Neural progenitor cell (in vitro differentiated cells): Measurements from ENCODE around the gene MAD1L1. TPM values are rescaled to one million over a fixed set of nuclear protein-coding genes. Genes with fewer than 3 reads are reported as not detected.

ENCODE experiments used
- DNase-seq: peaks from one replicate; pipeline ENCODE4 v3.0.0-alpha.2; 2016; ENCODE audit warnings: low spot score
- H2AFZ ChIP-seq: fragments of 200-600 bp; sonication (generic); replicated peaks from 2 replicates; pipeline ENCODE4 v1.6.1; 2016; ENCODE audit warnings: antibody characterized with exemption
- H3F3A ChIP-seq: fragments of 200-600 bp; sonication (generic); 2 replicates; pipeline ENCODE4 v1.6.1; 2016; ENCODE audit warnings: antibody characterized with exemption, low read depth
- H3K27ac ChIP-seq: fragments of 200-600 bp; sonication (generic); 2 replicates; pipeline ENCODE4 v1.5.1; 2016; ENCODE audit warnings: mild to moderate bottlenecking
- H3K27me3 ChIP-seq: fragments of 200-600 bp; sonication (generic); 2 replicates; pipeline ENCODE4 v1.6.1; 2016; ENCODE audit warnings: mild to moderate bottlenecking, moderate library complexity
- H3K36me3 ChIP-seq: fragments of 200-600 bp; sonication (generic); 2 replicates; pipeline ENCODE4 v1.5.1; 2016
- H3K4me1 ChIP-seq: fragments of 200-600 bp; sonication (generic); 2 replicates; pipeline ENCODE4 v1.6.1; 2016; ENCODE audit warnings: mixed run types
- H3K4me2 ChIP-seq: fragments of 200-600 bp; sonication (generic); 2 replicates; pipeline ENCODE4 v1.6.1; 2016
- H3K4me3 ChIP-seq: fragments of 200-600 bp; sonication (generic); 2 replicates; pipeline ENCODE4 v1.5.1; 2016
- H3K79me2 ChIP-seq: fragments of 200-600 bp; sonication (generic); 2 replicates; pipeline ENCODE4 v1.6.1; 2016; ENCODE audit warnings: low read depth
- H3K9ac ChIP-seq: fragments of 200-600 bp; sonication (generic); 2 replicates; pipeline ENCODE4 v1.6.1; 2016
- H3K9me3 ChIP-seq: fragments of 200-600 bp; sonication (generic); 2 replicates; pipeline ENCODE4 v1.5.1; 2016; ENCODE audit warnings: low read depth
- H4K20me1 ChIP-seq: fragments of 200-600 bp; sonication (generic); 2 replicates; pipeline ENCODE4 v1.6.1; 2016; ENCODE audit warnings: low read depth
- H3K27ac Mint-ChIP-seq: 3 replicates; pipeline ENCODE4 v1.8.0; 2021; ENCODE audit warnings: mixed read lengths
- H3K27me3 Mint-ChIP-seq: 2 replicates; pipeline ENCODE4 v1.8.0; 2022; ENCODE audit warnings: low read depth, mild to moderate bottlenecking, inconsistent platforms, moderate library complexity, mixed read lengths; ENCODE audit not compliant: insufficient read depth
- H3K36me3 Mint-ChIP-seq: 3 replicates; pipeline ENCODE4 v1.8.0; 2021; ENCODE audit warnings: mixed read lengths
- H3K4me1 Mint-ChIP-seq: 3 replicates; pipeline ENCODE4 v1.8.0; 2021; ENCODE audit warnings: mixed read lengths
- H3K4me3 Mint-ChIP-seq: 3 replicates; pipeline ENCODE4 v1.8.0; 2021; ENCODE audit warnings: mild to moderate bottlenecking, moderate library complexity, mixed read lengths
- H3K9me3 Mint-ChIP-seq: 3 replicates; pipeline ENCODE4 v1.8.0; 2020; ENCODE audit warnings: mixed read lengths
- EZH2 ChIP-seq: fragments of 200-600 bp; sonication (generic); IDR thresholded peaks from 2 replicates; pipeline ENCODE4 v1.6.1; 2017; ENCODE audit warnings: antibody characterized with exemption, mild to moderate bottlenecking, moderate library complexity
- EZH2phosphoT487 ChIP-seq: fragments of 200-600 bp; sonication (generic); IDR thresholded peaks from 2 replicates; pipeline ENCODE4 v1.6.1; 2017; ENCODE audit warnings: antibody characterized with exemption
- total RNA-seq: library from RNA; depleted of rRNA; stranded (reverse); fragments of >200 nt; gene quantifications from 2 replicates; pipeline ENCODE4 v1.2.3, GENCODE V29; 2015; ENCODE audit warnings: low replicate concordance
- TF ChIP-seq, protein P1 (sequence below): fragments of 200-600 bp; sonication (generic); IDR thresholded peaks from 2 replicates; pipeline ENCODE4 v1.5.1; 2017; ENCODE audit warnings: antibody characterized with exemption, mild to moderate bottlenecking

Gene MAD1L1
- total RNA-seq, 1 donor from 2014 or later = 23.7 TPM

DNA sequence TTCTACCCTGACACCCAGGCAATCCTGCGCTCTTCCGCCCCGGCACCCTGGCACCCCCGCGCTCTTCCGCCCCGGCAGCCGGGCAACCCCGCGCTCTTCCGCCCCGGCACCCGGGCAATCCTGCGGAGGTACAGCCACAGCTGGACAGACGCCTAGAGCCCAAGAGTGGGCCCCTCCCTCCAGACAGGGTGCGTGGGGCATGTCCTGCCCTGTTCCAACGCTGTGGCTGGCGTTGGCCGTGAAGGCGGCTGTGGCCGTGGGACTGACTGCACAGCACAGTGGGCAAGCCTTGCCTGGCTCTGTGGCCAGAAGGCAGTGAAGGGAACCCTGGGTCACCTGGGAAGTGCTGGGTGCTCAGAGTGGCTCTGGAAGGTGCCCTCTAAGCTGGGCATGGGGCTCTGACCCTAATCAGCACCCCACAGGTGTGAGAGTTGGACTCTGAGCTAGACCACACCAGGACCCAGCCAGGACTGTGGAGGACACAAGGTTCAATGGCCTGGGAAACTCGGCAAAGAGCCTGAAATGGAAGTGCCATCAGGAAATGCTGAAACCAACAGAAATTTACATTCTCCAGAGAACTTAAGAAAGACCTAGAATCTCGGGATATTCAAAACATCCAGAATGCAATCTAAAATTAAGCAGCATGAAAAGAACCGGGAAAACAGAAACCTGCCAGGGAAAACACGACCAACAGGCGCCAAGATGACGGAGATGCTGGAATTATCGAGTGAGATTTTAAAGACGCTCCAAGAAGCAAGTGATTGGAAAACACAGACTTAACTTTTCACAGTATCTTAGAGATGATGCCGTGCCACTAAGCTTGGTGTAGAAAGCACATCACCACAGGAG, 309.1 kb downstream of the MAD1L1 start:
- H3K36me3 Mint-ChIP-seq = no peaks in the 10 kb centered on the region
- Histone ChIP-seq H4K20me1 (no peaks in the 10 kb centered on the region), H3K9ac (no peak overlapping the region), H3K4me1 (no peaks in the 10 kb centered on the region), H3K4me2 (no peak overlapping the region), H3K36me3 (no peaks in the 10 kb centered on the region), H3K27me3 (no peaks in the 10 kb centered on the region), H3K9me3 (no peaks in the 10 kb centered on the region), H3K27ac (no peak overlapping the region), H2AFZ (no peak overlapping the region), H3K79me2 (no peaks in the 10 kb centered on the region), H3K4me3 (no peak overlapping the region), H3F3A (no peaks in the 10 kb centered on the region)
- no peak overlapping the region for H3K27ac Mint-ChIP-seq
- no peaks in the 10 kb centered on the region for H3K9me3 Mint-ChIP-seq
- TF ChIP-seq, protein P1, sequence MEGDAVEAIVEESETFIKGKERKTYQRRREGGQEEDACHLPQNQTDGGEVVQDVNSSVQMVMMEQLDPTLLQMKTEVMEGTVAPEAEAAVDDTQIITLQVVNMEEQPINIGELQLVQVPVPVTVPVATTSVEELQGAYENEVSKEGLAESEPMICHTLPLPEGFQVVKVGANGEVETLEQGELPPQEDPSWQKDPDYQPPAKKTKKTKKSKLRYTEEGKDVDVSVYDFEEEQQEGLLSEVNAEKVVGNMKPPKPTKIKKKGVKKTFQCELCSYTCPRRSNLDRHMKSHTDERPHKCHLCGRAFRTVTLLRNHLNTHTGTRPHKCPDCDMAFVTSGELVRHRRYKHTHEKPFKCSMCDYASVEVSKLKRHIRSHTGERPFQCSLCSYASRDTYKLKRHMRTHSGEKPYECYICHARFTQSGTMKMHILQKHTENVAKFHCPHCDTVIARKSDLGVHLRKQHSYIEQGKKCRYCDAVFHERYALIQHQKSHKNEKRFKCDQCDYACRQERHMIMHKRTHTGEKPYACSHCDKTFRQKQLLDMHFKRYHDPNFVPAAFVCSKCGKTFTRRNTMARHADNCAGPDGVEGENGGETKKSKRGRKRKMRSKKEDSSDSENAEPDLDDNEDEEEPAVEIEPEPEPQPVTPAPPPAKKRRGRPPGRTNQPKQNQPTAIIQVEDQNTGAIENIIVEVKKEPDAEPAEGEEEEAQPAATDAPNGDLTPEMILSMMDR = no peak
- TF ChIP-seq EZH2phosphoT487 = no peak
- TF ChIP-seq EZH2 = no peak
- peaks cover 3% of the 10 kb centered on the region for H3K27me3 Mint-ChIP-seq
- no peak for DNase-seq
- no peak overlapping the region for H3K4me3 Mint-ChIP-seq
- H3K4me1 Mint-ChIP-seq = peaks cover 11% of the 10 kb centered on the region

DNA sequence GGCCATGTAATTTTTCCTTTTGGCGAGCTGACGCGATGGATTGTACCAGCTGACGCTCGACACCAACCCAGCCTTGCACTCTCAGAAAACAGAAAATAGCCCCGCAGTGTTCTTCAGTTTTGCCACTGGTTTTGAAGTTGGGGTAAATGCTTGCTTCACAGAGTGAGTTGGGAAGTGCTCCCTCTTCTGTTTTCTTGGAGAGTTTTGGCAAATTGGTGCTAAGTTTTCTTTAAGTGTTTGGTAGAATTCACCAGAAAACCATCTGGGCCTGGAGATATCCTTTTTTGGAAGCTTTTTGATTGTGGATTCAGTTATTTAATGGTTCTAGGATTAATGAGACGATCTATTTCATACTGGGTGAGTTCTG, 309.9 kb downstream of the MAD1L1 start:
- TF ChIP-seq EZH2phosphoT487 (no peak), EZH2 (no peak)
- TF ChIP-seq, protein P1 = peak; percentile 15
- Histone ChIP-seq H4K20me1 (no peaks in the 10 kb centered on the region), H3K4me2 (no peak overlapping the region), H3K9me3 (no peaks in the 10 kb centered on the region), H3K9ac (no peak overlapping the region), H2AFZ (no peak overlapping the region), H3K27me3 (no peaks in the 10 kb centered on the region), H3K36me3 (no peaks in the 10 kb centered on the region), H3K79me2 (no peaks in the 10 kb centered on the region), H3K27ac (no peak overlapping the region), H3F3A (no peaks in the 10 kb centered on the region), H3K4me3 (no peak overlapping the region), H3K4me1 (no peaks in the 10 kb centered on the region)
- H3K36me3 Mint-ChIP-seq = no peaks in the 10 kb centered on the region
- H3K9me3 Mint-ChIP-seq = no peaks in the 10 kb centered on the region
- no peak overlapping the region for H3K27ac Mint-ChIP-seq
- peaks cover 3% of the 10 kb centered on the region for H3K27me3 Mint-ChIP-seq
- peaks cover 11% of the 10 kb centered on the region for H3K4me1 Mint-ChIP-seq
- no peak overlapping the region for H3K4me3 Mint-ChIP-seq
- DNase-seq = no peak

DNA sequence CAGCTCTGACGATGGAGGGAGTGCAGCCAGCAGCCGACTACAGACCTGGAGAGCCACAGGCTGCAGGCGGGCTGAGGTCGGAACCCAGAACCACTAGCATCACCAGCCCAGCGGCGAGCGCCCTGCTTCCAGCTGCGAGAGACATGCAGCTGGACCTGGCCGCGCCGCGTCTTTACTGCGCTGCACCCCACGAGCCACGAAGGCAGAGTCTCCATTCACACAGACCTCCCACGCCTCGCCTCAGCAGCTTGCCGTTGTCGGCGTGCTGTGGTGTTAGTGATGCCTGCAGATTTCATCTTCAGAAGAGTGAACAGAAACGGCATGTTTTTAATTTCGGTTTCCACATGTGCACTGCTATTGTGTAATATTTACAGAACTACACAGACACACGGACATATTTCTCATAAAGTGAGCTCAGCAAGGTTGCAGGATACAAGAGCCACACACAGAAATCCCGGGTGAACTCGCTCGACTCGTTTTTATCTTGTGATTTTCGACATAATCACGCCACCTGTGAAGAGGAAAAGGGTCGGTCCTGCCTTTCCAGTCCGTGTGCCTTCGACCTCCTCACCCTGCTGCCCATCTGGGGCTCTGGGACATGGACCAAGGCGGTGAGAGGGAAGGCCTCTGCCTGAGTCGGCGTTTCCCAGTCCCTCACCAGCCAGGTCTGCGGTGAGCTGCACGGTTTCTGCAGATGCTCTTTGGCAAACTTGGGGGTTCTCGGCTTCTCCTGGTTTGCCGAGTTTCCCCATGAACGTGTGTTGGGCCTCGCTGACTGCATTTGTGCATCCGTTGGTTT, 310.5 kb downstream of the MAD1L1 start:
- Histone ChIP-seq H3K79me2 (no peaks in the 10 kb centered on the region), H3K36me3 (no peaks in the 10 kb centered on the region), H3K9me3 (no peaks in the 10 kb centered on the region), H3K4me3 (no peak overlapping the region), H3K4me2 (no peak overlapping the region), H4K20me1 (no peaks in the 10 kb centered on the region), H3K9ac (no peak overlapping the region), H3K27me3 (no peaks in the 10 kb centered on the region), H3F3A (no peaks in the 10 kb centered on the region), H3K4me1 (no peaks in the 10 kb centered on the region), H3K27ac (no peak overlapping the region), H2AFZ (no peak overlapping the region)
- TF ChIP-seq EZH2 = no peak
- TF ChIP-seq, protein P1 = no peak
- no peak for TF ChIP-seq EZH2phosphoT487
- no peaks in the 10 kb centered on the region for H3K36me3 Mint-ChIP-seq
- no peak for DNase-seq
- peaks cover 11% of the 10 kb centered on the region for H3K4me1 Mint-ChIP-seq
- H3K9me3 Mint-ChIP-seq = no peaks in the 10 kb centered on the region
- H3K27ac Mint-ChIP-seq = no peak overlapping the region
- H3K4me3 Mint-ChIP-seq = no peak overlapping the region
- H3K27me3 Mint-ChIP-seq = peaks cover 6% of the 10 kb centered on the region
